GM19023 (cell line): ENCODE data around the gene RBM47.
"Not testable (repeated sequence)": the region's sequence is repeated elsewhere in the genome, so short reads cannot be mapped to it uniquely, and the experiment has no call there.

Experiments used
- ATAC-seq: cut with Tn5 transposase; IDR thresholded peaks from one replicate; pipeline ENCODE4 v1.9.1; 2021; ENCODE audit warnings: mild to moderate bottlenecking, moderate library complexity; ENCODE audit not compliant: unreplicated experiment

RBM47 gene

DNA sequence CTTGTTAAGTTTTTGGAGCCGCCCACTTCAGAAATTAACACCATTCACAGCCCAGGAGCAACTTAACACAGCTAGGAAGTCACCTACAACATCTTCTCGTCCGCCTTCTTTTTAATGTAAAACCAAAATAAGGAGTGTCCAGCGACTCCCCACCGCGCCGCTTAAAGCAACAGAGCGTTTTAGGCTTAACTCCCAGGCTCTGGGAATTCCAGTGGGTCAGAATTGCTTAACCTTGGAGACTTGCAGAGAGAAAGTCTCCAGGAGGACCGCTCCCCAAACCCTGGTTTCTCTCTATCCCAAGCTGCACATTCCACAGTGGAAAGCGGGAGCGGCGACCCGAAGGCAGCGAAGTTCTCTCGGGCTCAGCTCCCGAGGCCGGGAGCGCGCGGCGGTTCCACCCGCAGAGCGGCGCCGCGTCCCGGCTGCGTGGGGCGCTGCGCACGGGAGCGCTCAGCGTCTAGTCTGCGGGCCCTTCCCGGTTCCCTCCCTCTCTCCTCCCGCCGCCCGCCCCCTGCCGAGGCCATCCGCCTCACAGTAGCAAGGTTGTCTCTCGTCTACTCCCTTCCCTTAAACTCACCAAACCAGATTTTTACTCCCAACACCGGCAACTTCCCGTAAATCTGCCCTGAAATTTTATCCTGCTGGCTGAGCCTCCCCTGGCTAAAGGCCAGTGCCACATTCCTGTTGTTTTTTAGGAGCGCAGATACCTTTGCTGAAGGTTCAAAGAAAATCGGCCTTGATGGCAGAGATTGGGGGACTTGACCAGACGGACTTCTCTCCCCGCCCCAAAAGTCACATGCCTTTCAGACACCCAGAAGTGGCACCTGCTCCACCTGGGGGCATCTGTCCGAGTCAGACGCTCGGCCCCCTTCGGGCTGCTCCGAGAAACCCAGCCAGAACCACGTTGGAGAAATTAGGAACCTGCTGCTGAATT lies at the start of gene RBM47:
RBM47 (minus strand) TSS at position 464 of the 934 bp plus-strand sequence. CDS start 190,971 bp downstream, outside the sequence.
- peak; percentile 64 for ATAC-seq

DNA sequence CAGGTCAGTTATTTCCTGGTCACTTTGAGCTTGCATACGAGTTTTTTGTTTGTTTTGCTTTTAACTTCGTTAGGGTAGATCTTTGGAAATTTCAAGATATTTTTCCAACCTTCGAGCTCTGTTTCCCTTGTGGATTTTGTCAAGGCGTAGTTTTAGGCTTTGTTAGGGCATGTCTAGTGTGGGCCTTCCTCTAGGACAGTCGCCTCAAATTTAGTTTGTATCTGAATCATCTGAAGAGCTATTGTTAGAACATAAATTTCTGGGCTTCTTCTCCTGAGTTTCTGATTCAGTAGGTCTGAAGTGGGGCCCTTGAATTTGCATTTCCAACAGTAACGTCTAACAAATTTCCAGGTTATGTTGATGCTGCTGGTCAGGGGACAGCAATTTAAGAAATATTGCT lies 48.8 kb upstream of the RBM47 start:
- no peak for ATAC-seq

DNA sequence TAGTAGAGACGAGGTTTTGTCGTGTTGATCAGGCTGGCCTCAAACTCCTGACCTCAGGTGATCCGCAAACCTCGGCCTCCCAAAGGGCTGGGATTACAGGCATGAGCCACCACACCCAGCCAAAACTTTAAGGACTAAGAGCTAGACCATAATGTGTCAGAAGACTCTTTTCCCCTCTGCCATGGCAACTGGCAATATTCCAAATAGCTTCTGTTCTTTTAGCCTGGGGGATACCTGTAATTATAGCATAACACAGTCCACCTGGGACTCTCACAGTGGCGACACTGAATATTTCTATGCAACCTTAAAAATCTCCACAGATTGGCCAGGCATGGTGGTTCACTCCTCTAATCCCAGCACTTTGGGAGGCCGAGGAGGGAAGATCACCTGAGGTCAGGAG lies 45.5 kb upstream of the RBM47 start:
- ATAC-seq, result no peak

DNA sequence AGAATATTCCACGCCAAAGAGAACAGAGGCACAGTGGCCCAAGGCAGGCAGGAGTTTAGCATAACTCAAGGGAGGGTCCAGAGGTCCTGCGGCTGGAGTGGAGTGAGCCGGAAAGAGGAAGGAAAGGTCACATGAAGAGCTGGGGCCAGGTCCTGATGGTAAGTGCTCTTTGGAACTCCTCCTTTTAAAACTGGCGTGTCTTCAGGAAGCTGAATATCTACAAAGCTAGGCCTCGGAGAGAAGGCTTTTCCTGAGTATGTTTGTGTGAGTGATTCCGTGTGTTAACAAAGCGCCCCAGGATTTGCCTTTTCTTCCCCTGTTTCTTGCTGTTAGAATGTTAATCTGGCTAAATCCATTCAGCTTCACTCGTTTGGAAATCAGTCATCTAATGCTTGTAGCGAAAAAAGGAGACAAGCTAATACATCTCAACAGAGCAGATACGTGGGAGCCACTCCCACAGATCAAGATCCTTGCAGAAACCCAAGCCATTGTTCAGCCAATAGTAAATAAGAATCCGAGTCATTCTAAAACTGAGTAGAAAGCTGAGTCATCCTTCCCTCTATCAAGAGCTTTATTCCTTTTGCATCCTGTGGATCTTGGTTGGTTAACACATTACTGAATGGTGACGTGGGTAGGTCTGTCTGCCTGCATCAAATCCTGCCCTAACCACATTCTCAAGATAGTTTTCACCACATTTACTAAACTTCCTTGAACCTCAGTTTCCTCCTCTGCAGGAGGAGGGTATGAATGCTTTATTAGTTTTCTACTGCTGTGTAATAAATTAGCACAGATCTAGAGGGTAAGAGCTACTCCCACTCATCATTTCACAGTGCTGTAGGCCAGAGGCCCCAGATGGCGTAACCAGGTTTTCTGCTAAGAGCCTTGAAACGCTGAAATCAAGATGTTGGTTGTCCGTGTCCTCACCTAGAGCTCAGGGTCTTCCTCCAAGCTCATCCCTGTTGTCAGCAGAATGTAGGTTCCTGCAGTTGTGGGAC lies 43.2 kb upstream of the RBM47 start:
- ATAC-seq, result peak; percentile 64

DNA sequence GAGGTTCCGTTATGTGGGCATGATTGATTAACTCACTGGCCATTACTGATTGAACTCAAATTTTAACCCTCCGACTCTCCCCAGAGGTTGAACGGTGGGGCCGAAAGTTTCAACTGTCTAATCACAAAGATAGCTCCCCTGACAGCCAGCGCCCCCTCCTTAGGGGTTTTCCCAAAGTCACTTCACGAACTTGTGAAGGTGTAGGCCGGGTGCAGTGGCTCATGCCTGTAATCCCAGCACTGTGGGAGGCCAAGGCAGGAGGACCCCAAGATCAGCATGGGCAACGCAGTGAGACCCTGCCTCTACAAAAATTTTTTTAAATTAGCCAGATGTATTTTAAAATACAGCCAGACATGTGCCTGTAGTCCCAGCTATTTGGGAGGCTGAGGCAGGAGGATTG lies 39.8 kb upstream of the RBM47 start:
- ATAC-seq, result peak; percentile 45

DNA sequence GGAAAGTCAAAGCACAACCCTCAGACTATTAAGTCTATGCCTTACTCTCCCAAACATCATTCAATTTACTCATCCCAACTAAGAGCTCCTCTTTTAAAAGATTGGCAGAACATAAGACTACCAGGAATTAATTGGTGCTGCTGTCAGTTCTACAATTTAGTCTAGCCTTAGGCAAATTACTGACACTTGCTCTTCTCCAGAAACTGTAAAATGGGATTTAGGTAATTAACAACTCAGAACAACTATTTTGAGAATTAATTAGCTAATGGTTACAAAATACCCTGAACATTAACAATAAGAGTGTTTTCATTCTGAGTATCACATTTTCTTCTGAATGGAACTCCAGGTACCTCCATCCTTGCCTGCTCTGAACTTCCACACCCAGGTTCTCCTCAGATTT lies 36.2 kb upstream of the RBM47 start:
- no peak for ATAC-seq

DNA sequence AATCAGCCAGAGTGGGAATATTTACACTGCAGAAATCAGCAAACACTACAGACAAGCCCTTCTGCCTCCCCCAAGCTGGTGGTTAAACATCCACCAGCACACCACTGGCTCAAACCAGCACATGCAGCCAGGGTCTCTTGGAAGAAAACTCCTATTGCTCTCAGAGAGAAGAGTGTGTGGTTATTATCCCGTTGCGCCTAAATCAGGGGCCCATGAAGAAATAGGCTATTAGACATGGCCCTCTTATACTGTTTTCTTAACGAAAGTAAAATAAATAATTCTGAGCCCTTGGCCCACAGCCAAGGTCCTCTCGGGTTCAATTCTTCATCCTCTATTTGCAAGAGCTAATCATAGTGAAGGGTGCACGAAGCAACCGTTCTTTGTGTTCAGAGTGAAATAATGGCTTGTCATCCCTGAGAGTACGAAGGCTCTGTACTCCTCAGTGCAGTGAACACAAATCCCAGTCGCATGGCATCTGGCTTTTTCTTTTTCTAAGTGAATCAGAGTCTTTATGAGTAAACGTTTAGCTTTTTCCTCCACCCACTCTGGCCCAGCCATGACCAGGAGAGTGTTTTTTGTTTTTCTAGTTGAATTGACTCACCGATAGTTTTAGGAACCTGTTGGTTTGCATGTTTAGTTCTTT lies 33.4 kb upstream of the RBM47 start:
- peak; percentile 75 for ATAC-seq

DNA sequence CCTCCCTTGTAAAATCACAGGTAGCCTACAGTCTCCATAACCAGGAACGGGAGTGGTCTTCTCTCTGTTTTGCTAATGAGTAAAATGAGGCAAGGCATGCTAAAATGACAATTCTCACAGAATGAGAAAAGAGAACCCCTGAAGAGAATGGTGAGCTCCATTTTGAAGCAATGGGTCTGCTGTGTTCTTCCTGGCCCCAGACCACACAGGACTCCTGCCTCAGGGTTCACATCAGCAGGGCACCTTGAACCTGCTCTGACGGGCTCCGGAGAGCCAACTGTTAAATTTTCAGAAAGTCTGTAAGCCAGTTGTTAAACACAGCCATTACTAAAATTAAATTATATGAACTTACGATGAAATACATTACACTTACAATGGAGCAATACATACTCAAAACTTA lies 32.1 kb upstream of the RBM47 start:
- ATAC-seq, result no peak

DNA sequence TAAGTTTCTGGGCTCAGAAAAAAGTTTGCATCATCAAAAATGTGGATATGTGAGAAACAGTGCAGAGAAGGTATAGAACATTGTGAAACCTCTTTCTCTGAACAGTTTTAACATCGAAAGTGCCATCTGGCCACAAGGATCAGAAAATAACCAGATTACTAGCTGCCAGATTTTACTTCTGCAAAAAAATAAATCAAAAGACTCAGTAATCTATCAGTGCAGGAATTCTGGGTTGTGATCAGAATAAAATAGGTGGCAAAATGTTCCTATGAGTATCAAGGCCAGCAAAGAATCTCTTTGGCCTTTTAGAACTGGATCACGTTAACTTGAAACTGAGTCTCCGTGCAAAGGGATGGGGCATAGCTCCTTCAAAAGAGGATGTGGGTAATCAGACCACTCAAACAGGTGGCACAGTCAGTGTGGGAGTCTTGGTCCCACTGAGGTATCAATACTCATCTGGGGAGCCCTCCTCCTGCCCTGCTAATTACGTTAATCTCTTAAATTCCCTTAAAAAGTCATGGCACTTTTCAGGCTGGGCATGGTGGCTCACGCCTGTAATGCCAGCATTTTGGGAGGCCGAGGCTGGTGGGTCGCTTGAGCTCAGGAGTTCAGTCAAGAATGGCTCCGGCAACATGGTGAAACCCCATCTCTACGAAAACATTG lies 26.7 kb upstream of the RBM47 start:
- peak; percentile 97 for ATAC-seq

DNA sequence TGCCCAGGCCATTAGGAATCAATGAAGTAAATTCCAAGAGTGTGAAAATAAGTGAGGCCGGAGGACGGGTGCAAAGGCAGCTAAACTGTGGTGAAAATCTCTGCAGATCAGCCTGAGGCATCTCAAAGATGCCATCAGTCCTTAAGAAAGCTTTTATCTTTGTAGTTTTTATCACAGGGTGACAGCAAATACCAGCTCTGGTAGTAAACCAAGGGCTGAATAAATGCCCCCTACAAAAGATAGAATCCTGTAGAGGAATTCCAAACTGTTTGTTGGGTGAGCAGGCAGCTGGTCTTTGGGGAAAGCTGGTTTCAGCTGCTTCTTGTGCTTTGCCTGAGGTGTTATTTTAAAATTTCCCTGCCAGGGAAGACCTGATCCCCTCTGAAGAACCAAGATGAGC lies 21.6 kb upstream of the RBM47 start:
- no peak for ATAC-seq

DNA sequence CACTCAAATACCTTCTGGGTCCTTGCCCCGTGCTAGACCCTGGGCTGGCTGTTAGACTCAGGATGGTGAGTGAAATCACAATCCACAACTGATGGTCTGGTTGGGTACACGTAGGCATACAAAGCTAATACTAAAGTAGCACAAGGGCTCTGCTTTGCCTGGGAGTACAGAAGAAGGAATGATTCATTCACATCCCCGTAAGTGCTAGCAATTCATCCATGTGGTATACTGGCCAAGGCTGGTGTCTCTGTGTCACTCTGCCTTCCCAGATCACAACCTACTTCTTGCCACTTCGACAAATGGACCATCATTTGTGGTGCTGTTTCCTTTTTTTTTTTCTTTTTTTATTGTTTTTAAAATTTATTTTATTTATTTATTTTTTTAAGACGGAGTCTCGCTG lies 19.7 kb upstream of the RBM47 start:
- ATAC-seq, result no peak

DNA sequence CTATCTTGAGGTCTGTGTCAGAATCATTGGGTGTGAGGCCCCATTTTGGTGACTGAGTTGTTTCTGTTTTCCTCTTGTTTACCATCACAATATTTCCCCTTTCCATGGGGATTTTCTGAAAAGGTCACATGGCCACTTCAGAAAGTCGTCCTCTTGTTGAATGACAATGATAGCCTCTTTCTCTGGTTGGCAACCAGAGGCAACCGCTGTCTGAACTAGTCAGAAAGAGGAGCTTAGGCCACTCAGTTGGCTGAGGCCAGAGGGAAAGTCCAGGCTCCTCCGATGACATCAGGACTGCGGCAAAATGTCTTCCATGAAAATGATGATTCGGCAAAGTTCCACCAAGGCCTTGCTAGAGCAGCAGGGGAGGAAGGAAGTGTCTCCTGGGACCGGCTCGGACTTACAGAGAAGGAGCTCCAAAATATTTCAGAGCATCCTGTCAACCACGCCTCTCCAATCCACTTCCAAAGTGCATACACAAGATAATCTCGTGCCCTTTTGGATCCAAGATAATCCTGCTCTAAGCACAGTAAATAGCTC lies 19.1 kb upstream of the RBM47 start:
- ATAC-seq, result no peak

DNA sequence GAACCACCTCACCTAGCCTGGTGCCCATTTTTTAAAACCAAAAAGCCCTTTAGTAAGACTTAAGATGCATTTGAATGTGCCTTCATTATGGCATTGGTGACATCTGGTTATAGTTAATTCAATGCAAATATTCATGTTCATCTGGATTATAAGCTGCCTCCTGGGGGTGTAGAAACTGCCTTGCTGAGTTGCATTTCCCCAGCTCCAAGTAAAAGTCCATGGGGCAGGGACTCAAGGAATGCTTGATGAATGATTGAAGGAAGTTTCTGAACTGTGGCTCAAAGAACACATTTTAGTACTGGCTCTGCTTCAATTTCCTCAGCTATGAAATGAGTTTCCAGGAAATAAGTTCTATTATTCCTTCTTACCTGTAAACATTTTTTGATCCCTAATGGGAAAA lies 18.5 kb upstream of the RBM47 start:
- ATAC-seq, result no peak

DNA sequence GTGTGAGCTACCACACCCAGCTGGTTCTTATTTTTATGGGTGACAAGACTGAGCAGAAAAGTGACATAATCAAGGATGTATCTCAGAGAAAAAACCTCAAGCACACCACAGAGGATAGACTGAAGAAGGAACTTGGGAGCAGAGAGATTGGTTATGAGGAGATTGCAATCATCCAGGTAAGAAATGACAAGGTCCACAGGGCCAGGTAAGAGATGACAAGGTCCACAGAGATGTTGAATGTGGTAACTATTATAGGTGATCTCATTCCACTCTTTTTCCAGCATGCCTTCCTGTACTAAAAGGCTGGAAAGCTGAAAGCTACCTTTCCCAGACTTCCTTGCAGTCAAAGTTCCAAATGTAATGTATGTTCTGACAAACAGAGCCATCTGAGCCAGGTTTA lies 15.9 kb upstream of the RBM47 start:
- no peak for ATAC-seq

DNA sequence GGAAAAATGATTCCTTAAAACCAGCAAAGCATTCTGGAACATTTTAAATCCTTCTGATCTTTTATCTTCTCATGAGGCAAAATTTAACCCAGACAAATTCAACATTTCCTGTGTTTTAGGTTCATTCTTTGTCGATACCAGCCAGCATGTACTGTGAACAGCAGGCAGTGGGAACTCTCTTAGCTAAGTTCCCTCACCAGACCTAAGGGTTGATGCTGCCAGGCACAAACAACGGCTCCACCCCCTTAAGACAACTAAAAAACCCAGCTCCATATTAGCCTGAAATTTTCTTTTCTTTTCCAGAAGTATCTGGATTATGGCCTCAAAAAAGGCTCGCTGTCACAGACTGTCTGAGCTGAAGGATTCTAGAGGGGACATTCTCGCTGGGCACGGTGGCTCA lies 2.4 kb upstream of the RBM47 start:
- ATAC-seq, result no peak

DNA sequence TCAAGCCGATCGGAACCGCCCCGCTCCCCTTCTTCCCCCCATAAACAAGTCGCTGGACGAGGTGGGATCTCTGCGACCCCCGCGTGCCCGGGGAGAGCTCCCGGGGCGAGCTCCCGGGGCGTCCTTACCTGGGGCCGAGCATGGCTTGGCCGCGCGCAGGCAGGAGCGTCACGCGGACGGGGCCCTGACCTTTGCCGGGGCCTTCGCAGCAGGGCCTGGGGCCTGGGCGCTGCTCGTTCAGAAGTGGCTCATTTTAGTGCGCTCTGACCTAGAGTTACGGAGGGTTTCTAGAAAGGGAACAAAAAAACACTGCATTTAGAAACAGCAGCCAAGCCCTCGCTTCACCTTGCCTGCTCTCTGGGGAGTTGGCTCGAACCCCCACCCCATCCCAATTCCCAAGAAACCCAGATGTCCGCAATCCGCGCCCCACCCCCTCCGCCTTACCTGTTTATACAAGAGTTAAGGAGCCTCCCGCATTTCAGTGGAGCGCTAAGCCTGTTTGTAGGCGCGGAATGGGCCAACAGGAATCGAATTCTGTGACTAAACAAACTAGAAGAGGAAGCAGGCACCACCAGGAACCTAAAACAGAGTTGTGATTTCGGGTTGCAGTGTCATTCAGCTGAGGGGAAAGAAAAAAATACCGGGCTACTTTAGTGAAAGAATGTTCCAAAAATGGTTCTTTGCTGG lies 814 bp upstream of the RBM47 start:
- ATAC-seq, result peak; percentile 69

DNA sequence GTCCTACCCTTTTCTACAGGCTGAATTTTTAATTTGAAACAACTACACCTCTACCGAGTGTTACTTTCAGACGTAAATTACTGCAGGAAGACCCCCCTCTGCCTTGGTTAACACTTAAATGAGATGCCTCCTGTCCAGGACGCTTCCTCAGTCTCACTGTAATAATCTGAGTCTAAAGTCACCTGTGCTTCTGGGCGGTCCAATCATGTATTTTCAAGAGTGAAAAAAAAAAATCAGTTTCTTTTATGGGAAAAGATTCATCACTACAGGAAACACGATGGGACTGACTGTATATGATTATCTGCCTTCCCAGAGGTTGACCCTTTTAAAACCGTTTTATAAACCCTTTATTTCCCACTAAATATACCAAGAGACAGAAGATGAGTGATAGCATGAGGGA lies 776 bp downstream of the RBM47 start:
- ATAC-seq, result no peak

DNA sequence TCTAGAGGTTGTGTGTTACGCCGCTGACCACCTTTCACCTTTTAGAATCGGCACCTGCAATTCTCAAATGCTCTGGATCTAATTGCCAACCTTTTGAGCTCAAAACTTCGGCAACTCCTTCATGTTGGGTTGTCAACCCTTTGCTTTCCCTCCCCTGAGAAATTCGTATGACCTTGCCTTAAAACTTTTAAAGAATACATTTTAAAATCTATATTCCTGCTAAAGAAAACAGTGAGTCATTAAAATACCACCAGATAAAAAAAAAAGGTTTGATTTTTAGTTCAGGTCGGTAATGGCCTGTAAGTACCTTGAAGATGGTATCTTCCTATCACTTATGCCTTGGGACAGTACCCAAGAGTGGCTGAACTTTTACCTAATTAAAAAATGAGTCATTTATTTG lies 1.3 kb downstream of the RBM47 start:
- ATAC-seq, result not testable (repeated sequence)

DNA sequence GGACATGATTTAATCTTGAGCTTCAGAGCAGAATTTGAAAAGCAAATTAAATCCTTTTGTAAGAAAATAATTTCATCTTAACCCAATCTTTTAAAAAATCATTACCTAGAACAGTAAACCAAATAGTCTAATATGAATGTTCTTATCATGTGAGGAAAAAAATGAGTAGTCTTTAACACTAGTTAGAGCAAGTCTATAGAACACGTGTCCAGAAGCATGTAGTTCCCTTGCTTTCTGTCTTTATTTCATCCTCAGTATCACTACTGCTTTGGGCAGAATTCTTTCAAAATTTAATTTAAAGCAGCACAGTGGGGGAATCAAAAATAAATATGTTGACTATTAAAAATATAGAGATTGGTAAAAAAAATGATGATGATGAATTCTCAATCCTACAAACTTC lies 2.1 kb downstream of the RBM47 start:
- ATAC-seq, result no peak
